Caco-2 (cell line): ENCODE results near the gene C1orf167. TPM values are rescaled to one million over a fixed set of nuclear protein-coding genes. Genes with fewer than 3 reads are reported as not detected.

ENCODE experiments used
- BruUV-seq: library from RNA; stranded (reverse); fragments of 400-500 nt; replicated peaks from 2 replicates; lab custom pipeline; 2021; lab: Mats Ljungman, UMichigan
- CTCF ChIA-PET: fragments of 300-600 bp; sonication (Branson Sonifier 250); formaldehyde crosslinking; loops from one replicate; lab custom pipeline; 2022; ENCODE audit warnings: antibody characterized with exemption; lab: Charles Lee
- POLR2A ChIA-PET: fragments of 300-600 bp; sonication (Branson Sonifier 250); formaldehyde crosslinking; loops from one replicate; lab custom pipeline; 2022; ENCODE audit warnings: antibody characterized with exemption; lab: Charles Lee
- DNase-seq, 2 experiments: peaks; one replicate each; pipeline versions ENCODE4 v3.0.0 to v3.0.0-alpha.2; 2020 to 2022
- H3K27me3 ChIP-seq: replicated peaks from 2 replicates; pipeline ENCODE4 v1.6.0; 2011; ENCODE audit warnings: low read length; ENCODE audit not compliant: control insufficient read depth, insufficient read depth
- H3K36me3 ChIP-seq: 2 replicates; pipeline ENCODE4 v1.5.1; 2011; ENCODE audit warnings: low read length; ENCODE audit not compliant: control insufficient read depth, insufficient read depth
- H3K4me1 ChIP-seq: fragments of 250-450 bp; sonication (Bioruptor Pico); 2 replicates; pipeline ENCODE4 v1.5.1; 2020; ENCODE audit warnings: mild to moderate bottlenecking
- H3K4me3 ChIP-seq: 2 replicates; pipeline ENCODE4 v1.5.1; 2011; ENCODE audit warnings: low read depth, mild to moderate bottlenecking, control low read depth, low read length
- H3K9me3 ChIP-seq: fragments of 250-450 bp; sonication (Bioruptor Pico); 2 replicates; pipeline ENCODE4 v1.5.1; 2020; ENCODE audit warnings: mild to moderate bottlenecking, moderate library complexity
- H3K27ac Mint-ChIP-seq: one replicate; pipeline ENCODE4 v1.8.0; 2022; ENCODE audit warnings: mixed read lengths; ENCODE audit not compliant: unreplicated experiment
- H3K27me3 Mint-ChIP-seq: one replicate; pipeline ENCODE4 v1.8.0; 2022; ENCODE audit warnings: mixed read lengths; ENCODE audit not compliant: insufficient read depth, unreplicated experiment
- H3K36me3 Mint-ChIP-seq: one replicate; pipeline ENCODE4 v1.8.0; 2022; ENCODE audit warnings: mild to moderate bottlenecking, mixed read lengths; ENCODE audit not compliant: insufficient read depth, unreplicated experiment
- H3K4me1 Mint-ChIP-seq: one replicate; pipeline ENCODE4 v1.8.0; 2022; ENCODE audit warnings: low read depth, mixed read lengths; ENCODE audit not compliant: unreplicated experiment
- H3K4me3 Mint-ChIP-seq: one replicate; pipeline ENCODE4 v1.8.0; 2022; ENCODE audit warnings: mild to moderate bottlenecking, moderate library complexity, mixed read lengths; ENCODE audit not compliant: unreplicated experiment
- H3K9me3 Mint-ChIP-seq: one replicate; pipeline ENCODE4 v1.8.0; 2022; ENCODE audit warnings: mixed read lengths; ENCODE audit not compliant: unreplicated experiment
- intact Hi-C: fragments of 100-400 bp; cut with micrococcal nuclease; formaldehyde crosslinking; loops from one replicate; pipeline ENCODE4 v1.10.0; 2022; ENCODE audit not compliant: unreplicated experiment
- total RNA-seq: library from RNA; stranded (reverse); gene quantifications from 2 replicates; pipeline ENCODE4 v1.2.3, GENCODE V29; 2022
- TF ChIP-seq, protein P1 (sequence below), 2 experiments: fragments of 200-600 bp in 1 of 2; IDR thresholded peaks; 1 replicate in 1 of 2; 2 replicates in 1 of 2; pipeline versions ENCODE4 v1.5.1 to v1.8.0; 2011 to 2022; ENCODE audit warnings: antibody characterized with exemption in 1 of 2, control low read depth in 1 of 2, inconsistent platforms in 1 of 2, low read depth in 1 of 2, low read length in 1 of 2, mild to moderate bottlenecking in 1 of 2, moderate library complexity in 1 of 2; ENCODE audit not compliant: insufficient read depth in 1 of 2, severe bottlenecking in 1 of 2, unreplicated experiment in 1 of 2

Gene C1orf167
- total RNA-seq, 1 experiment from 2014 or later, result 0.64 TPM

DNA sequence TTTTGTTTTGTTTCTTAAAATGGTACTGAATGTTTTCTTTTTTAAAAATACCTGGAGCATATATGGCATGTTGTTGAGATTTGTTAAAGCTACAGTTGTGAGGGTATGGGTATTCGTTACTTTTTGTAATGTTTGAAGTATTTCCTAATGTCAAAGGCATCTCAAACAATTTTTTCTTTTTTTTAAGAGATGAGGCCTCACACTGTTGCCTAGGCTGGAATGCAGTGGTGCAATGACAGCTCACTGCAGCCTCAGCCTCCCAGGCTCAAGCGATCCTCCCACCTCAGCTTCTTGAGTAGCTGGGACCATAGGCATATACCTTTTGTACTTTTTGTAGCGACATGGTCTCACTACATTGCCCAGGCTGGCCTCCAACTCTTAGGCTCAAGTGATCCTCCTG, 60.1 kb downstream of the C1orf167 start:
- ChIA-PET CTCF (interaction anchor here (0.6 kb wide), 1 partner anchor 723 kb away, joined by 3 read pairs; the partner anchor contains the start of gene EXOSC10), POLR2A (no interaction called here)
- H3K27me3 Mint-ChIP-seq, result no peaks in the 10 kb centered on the region
- peaks cover 54% of the 10 kb centered on the region for H3K36me3 Mint-ChIP-seq
- H3K4me1 Mint-ChIP-seq, result peaks cover 6% of the 10 kb centered on the region
- peaks cover 6% of the 10 kb centered on the region; the same call in 1 of the 2 replicates for H3K4me1 ChIP-seq
- BruUV-seq, result no TSS peak
- H3K36me3 ChIP-seq, result peaks cover 2% of the 10 kb centered on the region; the same call in 1 of the 2 replicates
- no peak overlapping the region for H3K4me3 ChIP-seq
- H3K9me3 Mint-ChIP-seq, result no peaks in the 10 kb centered on the region
- H3K27ac Mint-ChIP-seq, result no peak overlapping the region
- H3K27me3 ChIP-seq, result no peaks in the 10 kb centered on the region
- DNase-seq, result no peak
- H3K9me3 ChIP-seq, result no peaks in the 10 kb centered on the region
- intact Hi-C loops, result no loop called here
- H3K4me3 Mint-ChIP-seq, result no peak overlapping the region
- TF ChIP-seq, protein P1, sequence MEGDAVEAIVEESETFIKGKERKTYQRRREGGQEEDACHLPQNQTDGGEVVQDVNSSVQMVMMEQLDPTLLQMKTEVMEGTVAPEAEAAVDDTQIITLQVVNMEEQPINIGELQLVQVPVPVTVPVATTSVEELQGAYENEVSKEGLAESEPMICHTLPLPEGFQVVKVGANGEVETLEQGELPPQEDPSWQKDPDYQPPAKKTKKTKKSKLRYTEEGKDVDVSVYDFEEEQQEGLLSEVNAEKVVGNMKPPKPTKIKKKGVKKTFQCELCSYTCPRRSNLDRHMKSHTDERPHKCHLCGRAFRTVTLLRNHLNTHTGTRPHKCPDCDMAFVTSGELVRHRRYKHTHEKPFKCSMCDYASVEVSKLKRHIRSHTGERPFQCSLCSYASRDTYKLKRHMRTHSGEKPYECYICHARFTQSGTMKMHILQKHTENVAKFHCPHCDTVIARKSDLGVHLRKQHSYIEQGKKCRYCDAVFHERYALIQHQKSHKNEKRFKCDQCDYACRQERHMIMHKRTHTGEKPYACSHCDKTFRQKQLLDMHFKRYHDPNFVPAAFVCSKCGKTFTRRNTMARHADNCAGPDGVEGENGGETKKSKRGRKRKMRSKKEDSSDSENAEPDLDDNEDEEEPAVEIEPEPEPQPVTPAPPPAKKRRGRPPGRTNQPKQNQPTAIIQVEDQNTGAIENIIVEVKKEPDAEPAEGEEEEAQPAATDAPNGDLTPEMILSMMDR (IDR thresholded peaks at IDR 0.05; ENCODE audit: insufficient read depth in 1 of 2, low read depth in 1 of 2, low read length in 1 of 2, severe bottlenecking in 1 of 2, unreplicated experiment in 1 of 2), result no peak

DNA sequence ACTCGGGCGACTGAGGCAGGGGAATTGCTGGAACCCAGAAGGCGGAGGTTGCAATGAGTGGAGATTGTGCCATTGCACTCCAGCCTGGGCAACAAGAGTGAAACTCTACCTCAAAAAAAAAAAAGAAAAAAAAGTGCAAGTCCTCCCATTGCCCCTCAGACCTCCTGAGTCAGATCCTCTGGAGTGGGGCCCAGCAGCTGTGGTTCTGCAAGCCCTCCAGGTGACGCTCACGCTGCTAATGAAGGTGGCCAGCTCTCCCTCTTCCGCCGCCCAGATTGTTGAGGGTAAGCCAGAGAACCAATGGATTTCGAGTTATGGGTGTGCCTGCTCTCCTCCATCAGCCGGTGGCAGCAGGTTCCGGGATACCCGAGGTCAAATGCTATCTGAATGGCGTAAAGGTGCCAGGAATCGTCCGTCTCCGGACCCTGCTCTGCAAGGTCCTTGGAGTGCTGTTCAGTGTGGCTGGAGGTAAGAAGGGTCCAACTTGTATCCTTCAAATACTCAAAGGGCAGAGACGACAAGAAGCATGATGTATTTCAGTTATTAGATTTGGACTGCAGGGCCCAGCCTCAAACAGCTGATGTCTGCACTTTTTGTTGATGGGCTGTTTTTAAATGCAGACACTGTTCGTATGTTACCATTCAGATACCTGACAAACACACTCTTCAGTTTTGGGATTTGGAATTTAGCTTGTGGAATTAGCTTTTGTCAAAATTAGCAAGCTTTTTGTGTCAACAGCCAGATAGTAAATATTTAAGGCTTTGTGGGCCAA, 61.6 kb downstream of the C1orf167 start:
- TF ChIP-seq, protein P1 (IDR thresholded peaks at IDR 0.05; ENCODE audit: insufficient read depth in 1 of 2, low read depth in 1 of 2, low read length in 1 of 2, severe bottlenecking in 1 of 2, unreplicated experiment in 1 of 2), result no peak
- H3K36me3 ChIP-seq, result peaks cover 2% of the 10 kb centered on the region; the same call in 1 of the 2 replicates
- BruUV-seq, result no TSS peak
- no peaks in the 10 kb centered on the region for H3K27me3 ChIP-seq
- Mint-ChIP-seq H3K27me3 (no peaks in the 10 kb centered on the region), H3K4me3 (no peak overlapping the region), H3K36me3 (peaks cover 59% of the 10 kb centered on the region), H3K27ac (no peak overlapping the region), H3K9me3 (no peaks in the 10 kb centered on the region), H3K4me1 (peaks cover 6% of the 10 kb centered on the region)
- peaks cover 6% of the 10 kb centered on the region; the same call in 1 of the 2 replicates for H3K4me1 ChIP-seq
- H3K9me3 ChIP-seq, result no peaks in the 10 kb centered on the region
- POLR2A ChIA-PET, result no interaction called here
- no peak overlapping the region for H3K4me3 ChIP-seq
- CTCF ChIA-PET, result no interaction called here
- intact Hi-C loops, result no loop called here
- no peak for DNase-seq

DNA sequence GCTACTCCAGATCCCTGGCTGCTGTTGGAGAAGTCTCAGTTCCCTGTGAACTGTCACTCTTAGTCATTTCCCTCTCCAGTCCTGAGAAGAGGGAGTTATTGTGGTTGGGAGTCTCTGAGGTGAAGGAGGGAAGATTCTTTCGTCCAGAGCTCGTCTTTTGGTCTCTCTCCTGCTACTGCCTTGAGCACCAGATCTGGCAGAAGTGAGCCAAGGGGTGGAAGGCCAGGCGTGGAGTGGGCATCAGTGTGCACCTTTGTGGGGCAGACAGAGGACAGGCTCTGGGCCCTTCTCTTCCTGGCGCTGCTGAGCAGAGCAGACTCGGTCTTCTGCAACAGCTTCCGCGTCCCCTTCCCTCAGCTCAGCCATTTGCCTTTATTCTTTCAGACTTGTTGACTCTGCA, 63.1 kb downstream of the C1orf167 start:
- no peak overlapping the region for H3K27ac Mint-ChIP-seq
- peaks cover 6% of the 10 kb centered on the region; the same call in 1 of the 2 replicates for H3K4me1 ChIP-seq
- TF ChIP-seq, protein P1 (IDR thresholded peaks at IDR 0.05; ENCODE audit: insufficient read depth in 1 of 2, low read depth in 1 of 2, low read length in 1 of 2, severe bottlenecking in 1 of 2, unreplicated experiment in 1 of 2), result no peak
- no peak overlapping the region for H3K4me3 Mint-ChIP-seq
- no peaks in the 10 kb centered on the region for H3K9me3 ChIP-seq
- H3K36me3 ChIP-seq, result peaks cover 2% of the 10 kb centered on the region
- ChIA-PET CTCF (interaction anchor here (0.7 kb wide), 1 partner anchor 13 kb away, joined by 3 read pairs; no protein-coding TSS in a partner anchor), POLR2A (no interaction called here)
- H3K4me3 ChIP-seq, result no peak overlapping the region
- no TSS peak for BruUV-seq
- H3K9me3 Mint-ChIP-seq, result no peaks in the 10 kb centered on the region
- peaks cover 57% of the 10 kb centered on the region for H3K36me3 Mint-ChIP-seq
- H3K27me3 Mint-ChIP-seq, result no peaks in the 10 kb centered on the region
- intact Hi-C loops, result no loop called here
- peaks cover 6% of the 10 kb centered on the region for H3K4me1 Mint-ChIP-seq
- no peak for DNase-seq
- H3K27me3 ChIP-seq, result no peaks in the 10 kb centered on the region
